Measurements from ENCODE around the gene RND3.

The RND3 gene

GRCh38 chr2:150480971-150481830 lies 6.3 kb downstream of the RND3 start:
- H3K4me3 ChIP-seq (ENCODE audit: low read depth, low read length), result peak overlapping the region; percentile 100
- no peak for TF ChIP-seq CTCF (IDR thresholded peaks at IDR 0.05; ENCODE audit: low read depth, low read length)

- no peak for TF ChIP-seq CTCF (IDR thresholded peaks at IDR 0.05; ENCODE audit: low read depth, low read length)
- peak overlapping the region; percentile 100 for H3K4me3 ChIP-seq (ENCODE audit: low read depth, low read length)
Observed at GRCh38 chr2:150480241-150480640, 7.2 kb downstream of the RND3 start.

GRCh38 chr2:150479075-150479915 lies 8.2 kb downstream of the RND3 start:
- peak overlapping the region; percentile 100 for H3K4me3 ChIP-seq (ENCODE audit: low read depth, low read length)

GRCh38 chr2:150478200-150478974 lies 9.1 kb downstream of the RND3 start:
- no peak for TF ChIP-seq CTCF (IDR thresholded peaks at IDR 0.05; ENCODE audit: low read depth, low read length)
- peak overlapping the region; percentile 100 for H3K4me3 ChIP-seq (ENCODE audit: low read depth, low read length)

More at GRCh38 chr2:150479075-150479915, 8.2 kb downstream of the RND3 start:
- TF ChIP-seq CTCF (IDR thresholded peaks at IDR 0.05; ENCODE audit: low read depth, low read length), result no peak

- no peak for TF ChIP-seq CTCF (IDR thresholded peaks at IDR 0.05; ENCODE audit: low read depth, low read length)
- peak overlapping the region; percentile 100 for H3K4me3 ChIP-seq (ENCODE audit: low read depth, low read length)
Observed at GRCh38 chr2:150477347-150477746, 10.1 kb downstream of the RND3 start.

- peak overlapping the region; percentile 100 for H3K4me3 ChIP-seq (ENCODE audit: low read depth, low read length)
Observed at GRCh38 chr2:150476809-150477302, 10.6 kb downstream of the RND3 start.

More at GRCh38 chr2:150476809-150477302, 10.6 kb downstream of the RND3 start:
- no peak for TF ChIP-seq CTCF (IDR thresholded peaks at IDR 0.05; ENCODE audit: low read depth, low read length)

Data from WI38 (cell line).